HG03565 (cell line): ENCODE results near the gene ALG12.
"Not testable (repeated sequence)": the region's sequence is repeated elsewhere in the genome, so short reads cannot be mapped to it uniquely, and the experiment has no call there.

Source experiments
- ATAC-seq: cut with Tn5 transposase; IDR thresholded peaks from one replicate; pipeline ENCODE4 v1.9.1; 2021; ENCODE audit warnings: mild to moderate bottlenecking, moderate library complexity; ENCODE audit not compliant: unreplicated experiment

Gene ALG12

GRCh38 chr22:49946612-49947295 lies 28.5 kb upstream of the ALG12 start:
- ATAC-seq: no peak

GRCh38 chr22:49945042-49945794 lies 27.0 kb upstream of the ALG12 start:
- not testable (repeated sequence) for ATAC-seq

GRCh38 chr22:49944399-49944891 lies 26.2 kb upstream of the ALG12 start:
- no peak for ATAC-seq

DNA sequence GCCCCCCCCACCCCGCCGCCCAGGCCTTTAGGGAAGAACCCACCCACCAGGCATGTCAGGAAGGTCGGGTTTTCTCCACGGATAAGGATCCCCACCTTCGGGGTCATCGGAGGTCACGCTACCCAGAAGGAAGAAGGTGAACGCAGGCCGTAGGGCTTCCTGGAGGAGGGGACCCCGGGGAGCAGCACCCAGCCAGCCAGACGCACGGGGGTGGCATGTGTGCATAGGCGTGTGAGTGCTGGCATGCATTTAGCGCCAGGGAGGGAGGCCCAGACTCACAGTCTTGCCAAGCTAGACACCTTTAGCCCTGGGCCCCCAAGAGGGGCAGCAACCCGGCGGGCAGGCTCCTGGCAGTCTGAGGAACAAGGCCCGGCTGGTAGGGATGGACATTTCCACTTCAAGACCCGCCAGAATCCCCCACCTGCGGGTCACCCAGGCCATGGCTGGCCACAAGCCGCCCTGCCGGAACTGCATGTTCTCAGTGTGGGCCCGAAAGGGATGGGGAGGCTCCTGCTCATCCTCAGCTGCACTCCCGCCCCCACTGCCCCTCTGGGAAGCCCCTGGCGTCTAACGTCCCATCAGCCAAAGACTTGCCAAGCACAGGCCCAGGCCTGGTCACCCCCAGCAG lies 25.6 kb upstream of the ALG12 start:
- no peak for ATAC-seq

- ATAC-seq: no peak
Observed at GRCh38 chr22:49943405-49943765, 25.1 kb upstream of the ALG12 start.

DNA sequence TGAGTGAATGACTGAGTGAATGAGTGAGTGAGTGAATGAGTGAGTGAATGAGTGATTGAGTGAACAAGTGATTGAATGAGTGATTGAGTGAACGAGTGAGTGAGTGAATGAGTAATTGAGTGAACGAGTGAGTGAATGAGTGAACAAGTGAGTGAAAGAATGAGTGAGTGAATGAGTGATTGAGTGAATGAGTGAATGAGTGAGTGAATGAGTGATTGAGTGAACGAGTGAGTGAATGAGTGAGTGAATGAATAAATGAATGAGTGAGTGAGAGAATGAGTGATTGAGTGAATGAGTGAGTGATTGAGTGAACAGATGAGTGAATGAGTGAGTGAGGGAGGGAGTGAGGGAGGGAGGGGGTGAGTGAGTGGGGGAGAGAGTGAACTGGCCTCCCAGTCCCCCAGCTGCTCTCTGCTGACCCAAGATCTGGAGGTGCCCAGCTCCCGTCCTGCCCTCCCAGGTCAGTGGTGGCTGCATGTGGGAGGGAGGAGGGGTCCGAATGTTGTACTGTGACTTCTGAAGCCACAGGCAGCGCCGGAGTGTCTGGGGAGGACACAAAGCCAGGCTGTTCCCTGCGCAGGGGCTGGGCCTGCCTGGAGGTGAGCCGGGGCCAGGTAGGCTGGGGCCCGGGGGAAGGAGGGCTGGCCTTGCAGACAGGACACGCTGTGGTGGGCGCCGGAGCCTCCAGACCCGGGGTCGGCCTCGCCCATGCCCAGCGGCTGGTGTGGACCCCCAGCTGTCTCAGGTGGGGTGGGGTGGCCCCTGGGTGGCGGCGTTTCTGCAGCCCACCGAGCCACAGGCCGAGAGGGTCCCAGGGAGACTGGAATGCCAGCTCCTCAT lies 24.5 kb upstream of the ALG12 start:
- no peak for ATAC-seq

DNA sequence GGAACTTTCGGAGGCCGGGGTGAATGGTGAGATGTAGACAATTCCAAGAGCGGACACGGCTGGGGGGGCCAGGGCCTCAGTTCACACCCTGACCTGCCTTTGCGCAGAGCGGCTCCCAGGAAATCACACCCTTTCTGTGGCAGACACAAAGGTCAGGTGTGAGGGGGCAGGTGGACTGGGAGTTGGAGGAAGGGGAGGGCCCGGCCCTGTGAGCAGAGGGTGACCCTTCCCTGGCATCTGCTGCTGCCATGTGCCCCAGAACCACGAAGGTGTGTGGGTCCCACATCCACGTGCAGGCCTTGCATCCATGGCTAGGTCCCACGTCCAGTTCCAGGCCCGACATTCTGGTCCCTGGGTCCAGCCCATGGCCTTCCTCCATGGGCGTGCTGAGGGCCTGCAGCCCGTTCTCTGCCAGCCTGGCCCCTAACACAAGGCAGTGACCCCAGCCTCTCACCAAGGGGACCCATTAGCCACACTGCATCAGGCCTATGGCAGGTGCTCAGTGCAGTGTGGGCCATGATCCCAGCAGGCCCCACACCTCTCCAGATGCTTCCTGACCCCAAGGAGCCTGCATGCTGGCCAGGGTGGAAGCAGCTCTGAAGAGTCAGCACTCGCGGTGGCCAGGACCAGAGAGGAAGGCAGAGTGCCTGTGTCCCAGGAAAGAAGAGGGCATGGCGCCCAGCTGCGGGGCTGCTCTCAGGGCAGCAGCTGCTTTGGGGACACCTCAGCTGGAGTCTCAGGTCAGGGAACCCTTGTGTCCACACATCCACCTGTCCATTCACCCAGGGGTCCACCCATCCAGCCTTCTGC lies 23.5 kb upstream of the ALG12 start:
- no peak for ATAC-seq

GRCh38 chr22:49938565-49939136 lies 20.4 kb upstream of the ALG12 start:
- no peak for ATAC-seq

- no peak for ATAC-seq
Observed at GRCh38 chr22:49937758-49938564, 19.7 kb upstream of the ALG12 start.

- ATAC-seq: no peak
Observed at GRCh38 chr22:49936973-49937757, 18.9 kb upstream of the ALG12 start.

- ATAC-seq: peak; percentile 63
Observed at GRCh38 chr22:49936018-49936972, 18.1 kb upstream of the ALG12 start.

DNA sequence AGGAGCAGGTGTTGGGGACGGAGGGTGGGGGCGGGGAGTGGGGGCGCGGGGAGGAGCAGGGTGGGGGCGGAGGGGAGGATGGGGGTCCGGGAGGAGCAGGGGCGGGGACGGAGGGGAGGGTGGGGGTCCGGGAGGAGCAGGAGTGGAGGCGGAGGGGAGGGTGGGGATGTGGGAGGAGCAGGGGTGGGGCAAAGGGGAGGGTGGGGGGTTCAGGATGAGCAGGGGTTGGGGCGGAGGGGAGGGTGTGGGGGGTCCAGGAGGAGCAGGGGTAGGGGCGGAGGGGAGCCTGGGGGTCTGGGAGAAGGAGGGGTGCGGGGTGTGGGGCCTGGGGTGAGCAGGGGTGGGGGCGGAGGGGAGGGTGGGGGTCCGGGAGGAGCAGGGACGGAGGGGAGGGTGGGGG lies 17.3 kb upstream of the ALG12 start:
- no peak for ATAC-seq

DNA sequence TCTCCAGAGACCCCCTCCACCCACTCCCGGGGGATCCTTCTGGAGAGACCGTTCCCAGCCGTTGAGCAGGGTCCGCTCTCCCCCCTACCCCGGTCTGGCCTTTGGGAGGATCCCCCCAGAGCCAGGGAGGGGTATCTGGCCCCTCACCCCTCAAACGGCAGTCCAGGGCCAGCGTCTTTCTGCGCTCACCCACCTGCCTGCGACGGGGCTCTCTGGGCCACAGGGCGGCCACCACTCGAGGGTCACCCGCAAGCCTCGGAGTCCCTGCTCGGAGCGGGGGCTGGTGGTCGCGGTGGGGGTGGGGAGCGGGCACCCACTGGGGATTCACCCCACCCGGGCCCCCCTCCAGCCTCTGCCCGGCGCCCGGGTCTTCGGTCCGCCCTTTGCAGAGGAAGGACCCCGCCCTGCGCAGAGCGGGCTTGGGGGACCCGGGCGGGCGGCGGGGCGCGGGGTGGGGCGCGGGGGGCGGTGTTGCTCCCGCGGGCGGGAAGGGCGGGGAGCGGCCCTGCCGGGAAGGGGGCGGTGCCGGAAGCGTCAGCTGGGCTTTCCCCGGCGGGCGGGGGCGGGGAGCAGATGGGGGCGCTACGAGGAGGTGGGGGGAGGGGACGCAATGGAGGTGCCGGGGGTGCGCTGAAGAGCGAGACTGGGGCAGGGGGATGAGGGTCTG lies 16.8 kb upstream of the ALG12 start:
- ATAC-seq: no peak

DNA sequence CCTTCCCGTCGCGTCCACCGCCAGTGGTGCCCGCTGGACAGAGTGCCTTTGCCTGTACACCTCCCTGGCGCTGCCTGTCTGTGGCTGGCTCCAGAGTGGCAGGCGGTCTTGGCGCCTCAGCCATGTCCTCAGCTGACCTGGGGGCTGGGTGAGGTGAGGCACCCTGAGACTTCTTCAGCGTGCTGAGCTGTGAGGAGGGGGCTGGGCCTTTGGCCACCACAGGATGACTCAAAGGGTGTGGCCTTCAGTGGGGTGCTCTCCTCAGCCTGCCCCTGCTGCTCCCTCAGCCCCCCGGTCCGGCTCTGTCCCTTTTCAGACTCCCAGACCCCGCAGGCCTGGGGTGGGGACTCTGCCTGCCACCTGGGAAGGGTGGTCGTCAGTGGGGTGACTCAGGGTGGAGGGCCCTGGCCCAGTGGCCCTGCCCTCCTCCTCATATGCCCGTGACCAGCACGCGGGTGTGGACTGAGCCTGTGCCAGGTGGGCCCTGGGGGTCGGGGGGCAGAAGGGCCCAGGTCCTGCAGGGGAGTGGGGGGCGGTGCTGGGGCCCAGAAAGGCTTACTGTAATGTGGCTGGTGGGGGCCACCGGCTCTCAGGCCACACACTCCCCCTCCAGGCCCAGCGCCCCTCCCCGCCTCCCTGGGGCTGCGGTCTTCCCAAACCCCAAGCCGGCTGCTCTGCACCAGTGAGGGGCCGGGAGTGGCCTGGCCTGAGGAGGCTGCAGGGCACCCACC lies 16.1 kb upstream of the ALG12 start:
- no peak for ATAC-seq

- no peak for ATAC-seq
Observed at GRCh38 chr22:49933236-49934159, 15.3 kb upstream of the ALG12 start.
